SU-DHL-6 (cell line): ENCODE results near the gene GRID2.

Experiments
- EZH2phosphoT487 ChIP-seq: fragments of 200-600 bp; sonication (generic), shearing (Covaris generic); conservative IDR thresholded peaks from 2 replicates; pipeline ENCODE4 v1.6.1; 2018; ENCODE audit warnings: mild to moderate bottlenecking, antibody characterized with exemption, low read length, moderate library complexity, mixed read lengths
- TF ChIP-seq, protein P1 (sequence below): fragments of 200-600 bp; sonication (generic); IDR thresholded peaks from one replicate; pipeline ENCODE4 v1.5.1; 2017; ENCODE audit warnings: antibody characterized with exemption, mild to moderate bottlenecking, low read length, moderate library complexity; ENCODE audit not compliant: insufficient read depth, poor library complexity, severe bottlenecking

DNA sequence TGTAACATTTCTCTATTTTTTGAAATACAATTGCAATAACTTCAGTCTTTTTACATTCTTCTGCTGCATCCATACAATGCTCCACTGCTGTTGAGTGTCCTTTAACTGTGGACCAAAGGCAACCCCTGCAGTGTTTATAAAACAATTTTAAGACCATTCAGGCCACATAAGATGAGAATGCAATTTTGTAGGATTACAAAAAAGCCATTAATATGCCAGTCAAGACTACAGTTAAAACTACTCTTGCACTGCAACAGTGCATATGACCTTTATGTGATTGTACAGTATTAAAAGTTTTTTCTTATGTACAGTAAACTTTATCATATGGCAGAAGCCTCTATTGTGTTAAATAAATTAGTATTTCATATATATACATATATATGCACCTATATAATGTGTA, 1469.1 kb downstream of the GRID2 start:
- TF ChIP-seq, protein P1, sequence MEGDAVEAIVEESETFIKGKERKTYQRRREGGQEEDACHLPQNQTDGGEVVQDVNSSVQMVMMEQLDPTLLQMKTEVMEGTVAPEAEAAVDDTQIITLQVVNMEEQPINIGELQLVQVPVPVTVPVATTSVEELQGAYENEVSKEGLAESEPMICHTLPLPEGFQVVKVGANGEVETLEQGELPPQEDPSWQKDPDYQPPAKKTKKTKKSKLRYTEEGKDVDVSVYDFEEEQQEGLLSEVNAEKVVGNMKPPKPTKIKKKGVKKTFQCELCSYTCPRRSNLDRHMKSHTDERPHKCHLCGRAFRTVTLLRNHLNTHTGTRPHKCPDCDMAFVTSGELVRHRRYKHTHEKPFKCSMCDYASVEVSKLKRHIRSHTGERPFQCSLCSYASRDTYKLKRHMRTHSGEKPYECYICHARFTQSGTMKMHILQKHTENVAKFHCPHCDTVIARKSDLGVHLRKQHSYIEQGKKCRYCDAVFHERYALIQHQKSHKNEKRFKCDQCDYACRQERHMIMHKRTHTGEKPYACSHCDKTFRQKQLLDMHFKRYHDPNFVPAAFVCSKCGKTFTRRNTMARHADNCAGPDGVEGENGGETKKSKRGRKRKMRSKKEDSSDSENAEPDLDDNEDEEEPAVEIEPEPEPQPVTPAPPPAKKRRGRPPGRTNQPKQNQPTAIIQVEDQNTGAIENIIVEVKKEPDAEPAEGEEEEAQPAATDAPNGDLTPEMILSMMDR: no peak
- TF ChIP-seq EZH2phosphoT487: no peak
